SHP77 (cell line): ENCODE results near the gene TP53.

Source experiments
- DNase-seq, 2 experiments: peaks; one replicate each; lab custom pipeline; 2025; lab: John Stamatoyannopoulos, UW

The TP53 gene

GRCh38 chr17:7687072-7687907 lies at the start of gene TP53:
TP53 (minus strand) TSS chr17:7687490; CDS start chr17:7676594, 10,896 bp downstream.
- peak; percentile 92 to 94 for DNase-seq

GRCh38 chr17:7732981-7733539 lies 45.8 kb upstream of the TP53 start:
- no peak for DNase-seq

GRCh38 chr17:7729816-7730215 lies 42.5 kb upstream of the TP53 start:
- DNase-seq = no peak

- no peak for DNase-seq
Measured at GRCh38 chr17:7727886-7728285, 40.6 kb upstream of the TP53 start.

- no peak for DNase-seq
Measured at GRCh38 chr17:7721612-7722011, 34.3 kb upstream of the TP53 start.

- DNase-seq = no peak
Measured at GRCh38 chr17:7720125-7720524, 32.8 kb upstream of the TP53 start.

GRCh38 chr17:7719661-7720060 lies 32.4 kb upstream of the TP53 start:
- DNase-seq = no peak

GRCh38 chr17:7717756-7718350 lies 30.6 kb upstream of the TP53 start:
- no peak for DNase-seq

GRCh38 chr17:7716901-7717755 lies 29.8 kb upstream of the TP53 start, which contains the start of gene DNAH2:
DNAH2 (plus strand) TSS chr17:7717744; CDS start chr17:7719735, 1,991 bp downstream.
- peak; percentile 94 to 97 for DNase-seq

- DNase-seq = no peak
Measured at GRCh38 chr17:7715936-7716886, 28.9 kb upstream of the TP53 start.

- DNase-seq = no peak
Measured at GRCh38 chr17:7714721-7715594, 27.7 kb upstream of the TP53 start.

GRCh38 chr17:7713782-7714181 lies 26.5 kb upstream of the TP53 start:
- no peak for DNase-seq

- DNase-seq = peak in 1 of 2 experiments; percentile 13
Measured at GRCh38 chr17:7712111-7712771, 25.0 kb upstream of the TP53 start.

- peak; percentile 18 to 26 for DNase-seq
Measured at GRCh38 chr17:7711051-7711755, 23.9 kb upstream of the TP53 start.

GRCh38 chr17:7710301-7710700 lies 23.0 kb upstream of the TP53 start:
- no peak for DNase-seq

- DNase-seq = no peak
Measured at GRCh38 chr17:7709031-7709430, 21.7 kb upstream of the TP53 start.

GRCh38 chr17:7707858-7708750 lies 20.8 kb upstream of the TP53 start:
- DNase-seq = no peak

GRCh38 chr17:7707446-7707845 lies 20.2 kb upstream of the TP53 start:
- no peak for DNase-seq
